DOHH2 (cell line): ENCODE results near the gene FBXO42.

ENCODE experiments used
- EZH2phosphoT487 ChIP-seq: fragments of 200-600 bp; sonication (generic); IDR thresholded peaks from 2 replicates; pipeline ENCODE4 v1.6.1; 2017; ENCODE audit warnings: borderline replicate concordance, mild to moderate bottlenecking, antibody characterized with exemption, low read length, moderate library complexity, mixed read lengths
- TF ChIP-seq, protein P1 (sequence below): fragments of 200-600 bp; sonication (generic); IDR thresholded peaks from one replicate; pipeline ENCODE4 v1.5.1; 2014; ENCODE audit warnings: antibody characterized with exemption, mild to moderate bottlenecking, low read depth, low read length; ENCODE audit not compliant: poor library complexity, severe bottlenecking

DNA sequence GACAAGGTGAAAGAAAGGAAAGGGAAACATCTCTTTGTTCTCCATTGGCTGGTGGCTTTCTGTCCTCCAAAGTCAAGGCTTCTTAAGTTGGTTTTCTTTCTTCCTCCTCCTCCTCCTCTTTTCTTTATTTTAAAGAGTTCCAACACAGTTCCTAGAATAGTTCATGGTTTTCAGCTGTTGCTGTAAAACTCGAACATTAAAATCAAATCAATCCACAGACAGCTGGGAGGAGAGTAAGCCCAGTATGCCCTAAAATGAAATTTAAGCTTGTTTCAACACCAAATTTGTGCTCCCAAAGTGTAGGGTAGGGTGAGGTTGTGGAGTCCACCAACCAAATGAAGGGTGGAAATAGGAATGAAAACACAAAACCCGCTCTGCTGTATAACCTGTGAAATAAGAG lies 104.8 kb downstream of the FBXO42 start:
- TF ChIP-seq EZH2phosphoT487 = no peak
- TF ChIP-seq, protein P1, sequence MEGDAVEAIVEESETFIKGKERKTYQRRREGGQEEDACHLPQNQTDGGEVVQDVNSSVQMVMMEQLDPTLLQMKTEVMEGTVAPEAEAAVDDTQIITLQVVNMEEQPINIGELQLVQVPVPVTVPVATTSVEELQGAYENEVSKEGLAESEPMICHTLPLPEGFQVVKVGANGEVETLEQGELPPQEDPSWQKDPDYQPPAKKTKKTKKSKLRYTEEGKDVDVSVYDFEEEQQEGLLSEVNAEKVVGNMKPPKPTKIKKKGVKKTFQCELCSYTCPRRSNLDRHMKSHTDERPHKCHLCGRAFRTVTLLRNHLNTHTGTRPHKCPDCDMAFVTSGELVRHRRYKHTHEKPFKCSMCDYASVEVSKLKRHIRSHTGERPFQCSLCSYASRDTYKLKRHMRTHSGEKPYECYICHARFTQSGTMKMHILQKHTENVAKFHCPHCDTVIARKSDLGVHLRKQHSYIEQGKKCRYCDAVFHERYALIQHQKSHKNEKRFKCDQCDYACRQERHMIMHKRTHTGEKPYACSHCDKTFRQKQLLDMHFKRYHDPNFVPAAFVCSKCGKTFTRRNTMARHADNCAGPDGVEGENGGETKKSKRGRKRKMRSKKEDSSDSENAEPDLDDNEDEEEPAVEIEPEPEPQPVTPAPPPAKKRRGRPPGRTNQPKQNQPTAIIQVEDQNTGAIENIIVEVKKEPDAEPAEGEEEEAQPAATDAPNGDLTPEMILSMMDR = no peak
